Measurements from ENCODE around the gene RPL15.
"Not testable (repeated sequence)": the region's sequence is repeated elsewhere in the genome, so short reads cannot be mapped to it uniquely, and the experiment has no call there.

Gene RPL15

GRCh38 chr3:23913182-23913581, 3.8 kb upstream of the RPL15 start:
- FAIRE-seq (no peak), DNase-seq (ENCODE audit: insufficient read length, low spot score) (no peak)
- TF ChIP-seq SPI1 (IDR thresholded peaks at IDR 0.05; ENCODE audit: low read depth, low read length) (no peak), TAF1 (IDR thresholded peaks at IDR 0.05; ENCODE audit: low read depth, low read length) (no peak), POU2F2 (IDR thresholded peaks at IDR 0.05; ENCODE audit: low read depth, low read length) (no peak), PAX5 (IDR thresholded peaks at IDR 0.05; ENCODE audit: insufficient read depth, low read length, severe bottlenecking) (no peak), POLR2A (IDR thresholded peaks at IDR 0.05; ENCODE audit: low read depth, low read length) (no peak), POLR2AphosphoS5 (IDR thresholded peaks at IDR 0.05; ENCODE audit: low read depth, low read length) (no peak)

- no peak for DNase-seq (ENCODE audit: insufficient read length, low spot score)
- no peak for TF ChIP-seq TAF1 (IDR thresholded peaks at IDR 0.05; ENCODE audit: low read depth, low read length)
- no peak for TF ChIP-seq POLR2A (IDR thresholded peaks at IDR 0.05; ENCODE audit: low read depth, low read length)
- no peak for FAIRE-seq
Measured at GRCh38 chr3:23913873-23914743, 2.8 kb upstream of the RPL15 start.

GRCh38 chr3:23915537-23916108, 1.3 kb upstream of the RPL15 start:
- FAIRE-seq, result no peak
- no peak for DNase-seq (ENCODE audit: insufficient read length, low spot score)
- TF ChIP-seq POLR2AphosphoS5 (IDR thresholded peaks at IDR 0.05; ENCODE audit: low read depth, low read length) (no peak), POU2F2 (IDR thresholded peaks at IDR 0.05; ENCODE audit: low read depth, low read length) (no peak), PAX5 (IDR thresholded peaks at IDR 0.05; ENCODE audit: insufficient read depth, low read length, severe bottlenecking) (no peak)

GRCh38 chr3:23916152-23916885, 613 bp upstream of the RPL15 start:
- no peak for TF ChIP-seq PAX5 (IDR thresholded peaks at IDR 0.05; ENCODE audit: insufficient read depth, low read length, severe bottlenecking)
- TF ChIP-seq POU2F2 (IDR thresholded peaks at IDR 0.05; ENCODE audit: low read depth, low read length), result no peak
- no peak for TF ChIP-seq SPI1 (IDR thresholded peaks at IDR 0.05; ENCODE audit: low read depth, low read length)
- TF ChIP-seq TAF1 (IDR thresholded peaks at IDR 0.05; ENCODE audit: low read depth, low read length), result no peak
- no peak for TF ChIP-seq POLR2AphosphoS5 (IDR thresholded peaks at IDR 0.05; ENCODE audit: low read depth, low read length)
- no peak for TF ChIP-seq POLR2A (IDR thresholded peaks at IDR 0.05; ENCODE audit: low read depth, low read length)
- no peak for FAIRE-seq
- DNase-seq (ENCODE audit: insufficient read length, low spot score), result no peak

GRCh38 chr3:23917679-23918303, 859 bp downstream of the RPL15 start:
- not testable (repeated sequence) for DNase-seq (ENCODE audit: insufficient read length, low spot score); FAIRE-seq

- not testable (repeated sequence) for FAIRE-seq; DNase-seq (ENCODE audit: insufficient read length, low spot score)
Measured at GRCh38 chr3:23918331-23918730, 1.4 kb downstream of the RPL15 start.

GRCh38 chr3:23919628-23920027, 2.7 kb downstream of the RPL15 start:
- TF ChIP-seq POU2F2 (IDR thresholded peaks at IDR 0.05; ENCODE audit: low read depth, low read length) (no peak), SPI1 (IDR thresholded peaks at IDR 0.05; ENCODE audit: low read depth, low read length) (peak; percentile 50; the same call in 1 of the 2 replicates)
- FAIRE-seq (no peak), DNase-seq (ENCODE audit: insufficient read length, low spot score) (no peak)

GRCh38 chr3:23920151-23920655, 3.3 kb downstream of the RPL15 start:
- DNase-seq (ENCODE audit: insufficient read length, low spot score) (no peak), FAIRE-seq (no peak)
- TF ChIP-seq POLR2A (IDR thresholded peaks at IDR 0.05; ENCODE audit: low read depth, low read length) (peak; percentile 82), POLR2AphosphoS5 (IDR thresholded peaks at IDR 0.05; ENCODE audit: low read depth, low read length) (no peak; the same call in 1 of the 2 replicates)

- TF ChIP-seq POLR2A (IDR thresholded peaks at IDR 0.05; ENCODE audit: low read depth, low read length), result peak; percentile 75
- peak; percentile 67 for TF ChIP-seq POLR2AphosphoS5 (IDR thresholded peaks at IDR 0.05; ENCODE audit: low read depth, low read length)
- TF ChIP-seq TAF1 (IDR thresholded peaks at IDR 0.05; ENCODE audit: low read depth, low read length), result no peak
- no peak for TF ChIP-seq SPI1 (IDR thresholded peaks at IDR 0.05; ENCODE audit: low read depth, low read length)
- peak; percentile 40; the same call in 1 of the 2 replicates for TF ChIP-seq POU2F2 (IDR thresholded peaks at IDR 0.05; ENCODE audit: low read depth, low read length)
- no peak for TF ChIP-seq PAX5 (IDR thresholded peaks at IDR 0.05; ENCODE audit: insufficient read depth, low read length, severe bottlenecking)
- DNase-seq (ENCODE audit: insufficient read length, low spot score) (no peak), FAIRE-seq (no peak)
Measured at GRCh38 chr3:23921052-23921511, 4.2 kb downstream of the RPL15 start.

GRCh38 chr3:23923786-23924185, 6.9 kb downstream of the RPL15 start:
- no peak for FAIRE-seq
- no peak for DNase-seq (ENCODE audit: insufficient read length, low spot score)
- TF ChIP-seq SPI1 (IDR thresholded peaks at IDR 0.05; ENCODE audit: low read depth, low read length) (no peak), POLR2AphosphoS5 (IDR thresholded peaks at IDR 0.05; ENCODE audit: low read depth, low read length) (no peak), POLR2A (IDR thresholded peaks at IDR 0.05; ENCODE audit: low read depth, low read length) (no peak), PAX5 (IDR thresholded peaks at IDR 0.05; ENCODE audit: insufficient read depth, low read length, severe bottlenecking) (no peak), POU2F2 (IDR thresholded peaks at IDR 0.05; ENCODE audit: low read depth, low read length) (no peak), TAF1 (IDR thresholded peaks at IDR 0.05; ENCODE audit: low read depth, low read length) (no peak)

Data from GM12891 (cell line).